OCI-LY1 (cell line): ENCODE data around the gene LTBP1.
"Not testable (repeated sequence)": the region's sequence is repeated elsewhere in the genome, so short reads cannot be mapped to it uniquely, and the experiment has no call there.

Source experiments
- H2AFZ ChIP-seq: fragments of 200-600 bp; sonication (generic), shearing (Covaris generic); 2 replicates; pipeline ENCODE4 v1.6.0; 2014; ENCODE audit warnings: antibody characterized with exemption, mild to moderate bottlenecking, low read length
- H3F3A ChIP-seq: fragments of 200-600 bp; sonication (generic), shearing (Covaris generic); 2 replicates; pipeline ENCODE4 v1.6.0; 2014; ENCODE audit warnings: mild to moderate bottlenecking, antibody characterized with exemption, low read length, moderate library complexity; ENCODE audit not compliant: insufficient read depth
- H3K27ac ChIP-seq: fragments of 200-600 bp; sonication (generic); 2 replicates; pipeline ENCODE4 v1.5.1; 2014; ENCODE audit warnings: low read length, mixed run types, mild to moderate bottlenecking, low read depth; ENCODE audit not compliant: poor library complexity, severe bottlenecking
- H3K27me3 ChIP-seq: fragments of 200-600 bp; sonication (generic); 2 replicates; pipeline ENCODE4 v1.6.0; 2014; ENCODE audit warnings: antibody characterized with exemption, mild to moderate bottlenecking, low read length, moderate library complexity; ENCODE audit not compliant: insufficient read depth
- H3K36me3 ChIP-seq: fragments of 200-600 bp; sonication (generic); 2 replicates; pipeline ENCODE4 v1.6.1; 2014; ENCODE audit warnings: mild to moderate bottlenecking, antibody characterized with exemption, low read length, moderate library complexity, mixed read lengths; ENCODE audit not compliant: insufficient read depth
- H3K4me1 ChIP-seq: fragments of 200-600 bp; sonication (generic); 2 replicates; pipeline ENCODE4 v1.5.1; 2014; ENCODE audit warnings: mild to moderate bottlenecking, low read length, moderate library complexity; ENCODE audit not compliant: insufficient read depth, severe bottlenecking
- H3K4me2 ChIP-seq: fragments of 200-600 bp; sonication (generic), shearing (Covaris generic); 2 replicates; pipeline ENCODE4 v1.6.1; 2014; ENCODE audit warnings: low read length
- H3K4me3 ChIP-seq: fragments of 200-600 bp; sonication (generic); 2 replicates; pipeline ENCODE4 v1.5.1; 2014; ENCODE audit warnings: low read length, low read depth, mild to moderate bottlenecking, mixed read lengths; ENCODE audit not compliant: poor library complexity, severe bottlenecking
- H3K79me2 ChIP-seq: fragments of 200-600 bp; shearing (Covaris generic); 2 replicates; pipeline ENCODE4 v1.6.1; 2016; ENCODE audit warnings: mixed run types, low read length, mixed read lengths; ENCODE audit not compliant: insufficient read depth
- H3K9ac ChIP-seq: fragments of 200-600 bp; sonication (generic), shearing (Covaris generic); 2 replicates; pipeline ENCODE4 v1.6.1; 2014; ENCODE audit warnings: mild to moderate bottlenecking, low read length, mixed read lengths
- H3K9me2 ChIP-seq: fragments of 200-600 bp; sonication (generic), shearing (Covaris generic); 2 replicates; pipeline ENCODE4 v1.6.1; 2014; ENCODE audit warnings: low read depth, mild to moderate bottlenecking, low read length, mixed read lengths
- H3K9me3 ChIP-seq: fragments of 200-600 bp; shearing (Covaris generic); 2 replicates; pipeline ENCODE4 v1.6.1; 2014; ENCODE audit warnings: low read length, mixed read lengths
- H4K20me1 ChIP-seq: fragments of 200-600 bp; sonication (generic), shearing (Covaris generic); 2 replicates; pipeline ENCODE4 v1.6.0; 2016; ENCODE audit warnings: mild to moderate bottlenecking, low read length; ENCODE audit not compliant: insufficient read depth
- CTCF ChIP-seq: fragments of 200-600 bp; sonication (generic), shearing (Covaris generic); IDR thresholded peaks from 2 replicates; pipeline ENCODE4 v1.5.1; 2017; ENCODE audit warnings: mild to moderate bottlenecking, antibody characterized with exemption, low read length, moderate library complexity, mixed read lengths
- EZH2 ChIP-seq: fragments of 200-600 bp; sonication (generic), shearing (Covaris generic); IDR thresholded peaks from 2 replicates; pipeline ENCODE4 v1.8.0; 2017; ENCODE audit warnings: borderline replicate concordance, mixed run types, mild to moderate bottlenecking, antibody characterized with exemption, low read length, moderate library complexity, mixed read lengths

LTBP1 gene

GRCh38 chr2:33384599-33384961 is 437.8 kb downstream of the LTBP1 start:
- Histone ChIP-seq H3K27ac (no peak overlapping the region), H3K9me3 (no peaks in the 10 kb centered on the region), H3K9me2 (no peaks in the 10 kb centered on the region), H3K36me3 (peaks cover 52% of the 10 kb centered on the region), H3K27me3 (no peaks in the 10 kb centered on the region), H3F3A (no peaks in the 10 kb centered on the region), H3K4me2 (no peak overlapping the region), H3K4me3 (no peak overlapping the region), H3K9ac (no peak overlapping the region), H4K20me1 (no peaks in the 10 kb centered on the region), H3K79me2 (no peaks in the 10 kb centered on the region), H2AFZ (no peak overlapping the region), H3K4me1 (peaks cover 25% of the 10 kb centered on the region)
- TF ChIP-seq EZH2 = no peak
- no peak for TF ChIP-seq CTCF

- Histone ChIP-seq H3K4me1 (no peaks in the 10 kb centered on the region), H3K9ac (no peak overlapping the region)
These were observed 442.2 kb downstream of the LTBP1 start for GRCh38 chr2:33388996-33389395.

GRCh38 chr2:33389695-33390094 is 442.9 kb downstream of the LTBP1 start:
- H4K20me1 ChIP-seq, H2AFZ ChIP-seq, H3F3A ChIP-seq, H3K4me1 ChIP-seq, H3K27me3 ChIP-seq, H3K9me3 ChIP-seq, H3K9ac ChIP-seq, H3K4me3 ChIP-seq, H3K4me2 ChIP-seq, H3K27ac ChIP-seq, H3K9me2 ChIP-seq, H3K79me2 ChIP-seq: not testable (repeated sequence)
- H3K36me3 ChIP-seq = peaks cover 70% of the 10 kb centered on the region

More at GRCh38 chr2:33388996-33389395, 442.2 kb downstream of the LTBP1 start:
- Histone ChIP-seq H3K27me3 (no peaks in the 10 kb centered on the region), H3K36me3 (peaks cover 70% of the 10 kb centered on the region), H3K27ac (no peak overlapping the region), H3F3A (no peaks in the 10 kb centered on the region), H3K4me2 (no peak overlapping the region), H3K9me3 (no peaks in the 10 kb centered on the region), H2AFZ (no peak overlapping the region), H3K9me2 (no peaks in the 10 kb centered on the region), H4K20me1 (no peaks in the 10 kb centered on the region), H3K79me2 (no peaks in the 10 kb centered on the region), H3K4me3 (no peak overlapping the region)
- TF ChIP-seq EZH2 (no peak), CTCF (no peak)

GRCh38 chr2:33391529-33392255 is 444.9 kb downstream of the LTBP1 start:
- Histone ChIP-seq H3K27ac (no peak overlapping the region), H3K4me1 (no peaks in the 10 kb centered on the region)

More at GRCh38 chr2:33391529-33392255, 444.9 kb downstream of the LTBP1 start:
- no peak overlapping the region for H3K4me3 ChIP-seq
- H3K9me3 ChIP-seq = no peaks in the 10 kb centered on the region
- no peak overlapping the region for H3K4me2 ChIP-seq
- no peaks in the 10 kb centered on the region for H4K20me1 ChIP-seq
- TF ChIP-seq EZH2 = no peak
- no peak for TF ChIP-seq CTCF
- H3K27me3 ChIP-seq = no peaks in the 10 kb centered on the region
- H3K36me3 ChIP-seq = peaks cover 65% of the 10 kb centered on the region
- H2AFZ ChIP-seq = no peak overlapping the region
- H3K9ac ChIP-seq = no peak overlapping the region
- no peaks in the 10 kb centered on the region for H3K9me2 ChIP-seq
- no peaks in the 10 kb centered on the region; the same call in 1 of the 2 replicates for H3F3A ChIP-seq
- no peaks in the 10 kb centered on the region for H3K79me2 ChIP-seq
